CD14-positive monocyte (primary cell): ENCODE data around the gene PLXNA4. TPM values are rescaled to one million over a fixed set of nuclear protein-coding genes. Genes with fewer than 3 reads are reported as not detected.

Experiments
- DNase-seq, 3 donors: peaks; one replicate each; pipeline ENCODE4 v3.0.0-alpha.2; 2011 to 2022
- H2AFZ ChIP-seq: 2 replicates; pipeline ENCODE4 v1.6.0; 2012; ENCODE audit warnings: mild to moderate bottlenecking, low read depth, low read length, inconsistent platforms; ENCODE audit not compliant: insufficient read depth, poor library complexity, severe bottlenecking
- H3K27ac ChIP-seq, 2 donors: 1 replicate in 1 of 2; 2 replicates in 1 of 2; pipeline ENCODE4 v1.5.1; 2012 to 2013; ENCODE audit warnings: low read length in 2 of 2, control low read depth in 1 of 2, inconsistent platforms in 1 of 2, low read depth in 1 of 2, mild to moderate bottlenecking in 1 of 2
- H3K27me3 ChIP-seq, 2 donors: one replicate each; pipeline versions ENCODE4 v1.6.0 to v1.6.1; 2011 to 2013; ENCODE audit warnings: low read length in 2 of 2; ENCODE audit not compliant: control insufficient read depth in 2 of 2, insufficient read depth in 2 of 2
- H3K36me3 ChIP-seq, 2 donors: replicated peaks in 1 of 2; 1 replicate in 1 of 2; 2 replicates in 1 of 2; pipeline versions ENCODE4 v1.5.1 to v1.6.1; 2012 to 2013; ENCODE audit warnings: low read length in 2 of 2, control low read depth in 1 of 2, inconsistent platforms in 1 of 2, mild to moderate bottlenecking in 1 of 2; ENCODE audit not compliant: insufficient read depth in 2 of 2, control insufficient read depth in 1 of 2
- H3K4me1 ChIP-seq, 2 donors: 1 replicate in 1 of 2; 2 replicates in 1 of 2; pipeline versions ENCODE4 v1.5.1 to v1.6.1; 2012 to 2013; ENCODE audit warnings: low read length in 2 of 2, control low read depth in 1 of 2, inconsistent platforms in 1 of 2, mild to moderate bottlenecking in 1 of 2, moderate library complexity in 1 of 2; ENCODE audit not compliant: insufficient read depth in 2 of 2, control insufficient read depth in 1 of 2
- H3K4me2 ChIP-seq: replicated peaks from 2 replicates; pipeline ENCODE3; 2012; ENCODE audit warnings: low read length, moderate library complexity, mild to moderate bottlenecking; ENCODE audit not compliant: poor library complexity, severe bottlenecking; ENCODE audit errors: extremely low read depth
- H3K4me3 ChIP-seq, 3 experiments: fragments of 200-600 bp in 1 of 3; sonication (generic) in 1 of 3; replicated peaks in 1 of 3; 1 replicate in 2 of 3; 2 replicates in 1 of 3; pipeline ENCODE4 v1.5.1; 2011 to 2013; ENCODE audit warnings: low read length in 3 of 3, mild to moderate bottlenecking in 3 of 3, control low read depth in 2 of 3, low read depth in 2 of 3, inconsistent platforms in 1 of 3, moderate library complexity in 1 of 3
- H3K79me2 ChIP-seq: 2 replicates; pipeline ENCODE4 v1.6.0; 2012; ENCODE audit warnings: mild to moderate bottlenecking, control low read depth, inconsistent platforms, low read length, moderate library complexity; ENCODE audit not compliant: insufficient read depth
- H3K9ac ChIP-seq: 2 replicates; pipeline ENCODE4 v1.6.0; 2017; ENCODE audit warnings: low read length, mild to moderate bottlenecking; ENCODE audit not compliant: insufficient read depth, poor library complexity, severe bottlenecking
- H3K9me3 ChIP-seq, 2 donors: replicated peaks in 1 of 2; 1 replicate in 1 of 2; 2 replicates in 1 of 2; pipeline versions ENCODE4 v1.5.1 to v1.6.1; 2012 to 2013; ENCODE audit warnings: low read length in 2 of 2, control low read depth in 1 of 2; ENCODE audit not compliant: control insufficient read depth in 1 of 2, insufficient read depth in 1 of 2
- H4K20me1 ChIP-seq: 2 replicates; pipeline ENCODE4 v1.6.0; 2012; ENCODE audit warnings: mild to moderate bottlenecking, low read length, control low read depth, moderate library complexity; ENCODE audit not compliant: insufficient read depth
- H3K27ac Mint-ChIP-seq, 7 donors: one replicate each; pipeline ENCODE4 v1.8.0; 2020; ENCODE audit warnings: mild to moderate bottlenecking in 7 of 7, mixed read lengths in 7 of 7, moderate library complexity in 6 of 7, inconsistent platforms in 2 of 7
- H3K27me3 Mint-ChIP-seq, 3 donors: one replicate each; pipeline ENCODE4 v1.8.0; 2021 to 2022; ENCODE audit warnings: low read depth in 3 of 3, mild to moderate bottlenecking in 3 of 3, mixed read lengths in 3 of 3, moderate library complexity in 3 of 3, inconsistent platforms in 1 of 3
- H3K36me3 Mint-ChIP-seq, 2 donors: one replicate each; pipeline ENCODE4 v1.8.0; 2020; ENCODE audit warnings: mixed read lengths in 2 of 2, inconsistent platforms in 1 of 2, mild to moderate bottlenecking in 1 of 2
- H3K4me1 Mint-ChIP-seq: one replicate; pipeline ENCODE4 v1.8.0; 2020; ENCODE audit warnings: mild to moderate bottlenecking, mixed read lengths
- H3K4me3 Mint-ChIP-seq, 2 donors: one replicate each; pipeline ENCODE4 v1.8.0; 2020; ENCODE audit warnings: mild to moderate bottlenecking in 2 of 2, mixed read lengths in 2 of 2, moderate library complexity in 1 of 2
- H3K9me3 Mint-ChIP-seq, 7 donors: one replicate each; pipeline ENCODE4 v1.8.0; 2020 to 2022; ENCODE audit warnings: mixed read lengths in 7 of 7, mild to moderate bottlenecking in 6 of 7, moderate library complexity in 6 of 7, inconsistent platforms in 2 of 7
- WGBS: methylation state at CpG from one replicate; pipeline ENCODE4 v1.1.5; 2013; ENCODE audit warnings: missing lambda C conversion rate; ENCODE audit not compliant: insufficient coverage; 5-methylcytosine and 5-hydroxymethylcytosine counted together
- intact Hi-C, 2 donors: fragments of 100-400 bp; cut with micrococcal nuclease; formaldehyde crosslinking; loops; one replicate each; pipeline versions ENCODE4 v1.15.0 to v1.15.1; 2023
- polyA plus RNA-seq, 3 donors: library from polyadenylated mRNA; depleted of rRNA in 1 of 3; unstranded in 2 of 3; stranded (reverse) in 1 of 3; fragments of 300-500 nt in 2 of 3; fragments of >200 nt in 1 of 3; fragmentation: Illumina TruSeq in 2 of 3; gene quantifications; 1 replicate in 2 of 3; 2 replicates in 1 of 3; pipeline ENCODE4 v1.2.3, GENCODE V29; 2012 to 2021
- TF ChIP-seq, protein P1 (sequence below): fragments of 200-600 bp; IDR thresholded peaks from one replicate; pipeline ENCODE4 v1.8.0; 2022; ENCODE audit warnings: antibody characterized with exemption, mild to moderate bottlenecking

PLXNA4 gene
- polyA plus RNA-seq, 3 donors: not detected

DNA sequence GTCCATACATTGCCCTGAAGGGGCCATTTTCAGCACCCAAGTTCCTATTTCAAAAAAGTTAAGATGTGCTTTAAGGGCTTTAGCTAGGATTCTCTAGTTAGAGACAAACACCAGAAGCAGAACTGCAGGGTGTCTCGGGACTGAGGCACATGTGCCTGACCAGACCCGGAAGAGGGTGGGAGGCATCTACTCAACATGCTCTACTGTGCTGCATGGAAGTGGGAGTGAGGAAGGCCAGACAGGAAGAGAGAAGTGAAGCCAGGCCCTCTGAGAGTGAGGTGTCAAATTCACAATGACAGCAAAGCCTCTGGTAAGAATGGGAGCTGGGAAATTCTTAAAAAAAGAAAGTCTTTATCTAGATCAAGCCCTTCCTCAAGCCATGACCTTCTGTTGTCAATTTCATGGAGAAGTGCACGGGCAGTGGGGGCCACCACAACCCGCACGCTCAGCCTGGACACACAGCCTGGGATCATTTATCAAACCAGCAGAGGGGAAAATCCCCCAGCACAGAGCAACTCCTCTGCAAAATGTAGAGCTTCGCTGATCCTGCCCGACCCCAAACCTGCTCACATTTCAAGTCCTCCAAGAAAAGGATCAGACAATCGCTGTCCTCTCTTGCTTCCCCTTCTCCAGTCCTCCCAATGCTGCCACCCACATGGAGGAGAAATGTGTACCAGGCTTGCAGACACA, 38.7 kb downstream of the PLXNA4 start:
- H3K79me2 ChIP-seq: no peaks in the 10 kb centered on the region
- Mint-ChIP-seq H3K9me3 (peaks cover 0 to 2% (median 0%) of the 10 kb centered on the region in 7 donors), H3K36me3 (no peaks in the 10 kb centered on the region), H3K27ac (peak overlapping the region in 2 of 7 donors; percentile 58 to 79), H3K27me3 (peaks cover 2 to 12% (median 6%) of the 10 kb centered on the region in 3 donors), H3K4me3 (peak overlapping the region in 1 of 2 donors; percentile 62), H3K4me1 (peaks cover 29% of the 10 kb centered on the region)
- no peak overlapping the region for H3K4me2 ChIP-seq
- H3K36me3 ChIP-seq: no peaks in the 10 kb centered on the region
- intact Hi-C loops: no loop called here
- 84% methylated on average over 6 of the region's 8 CpGs for WGBS
- no peaks in the 10 kb centered on the region for H4K20me1 ChIP-seq
- DNase-seq: peak in 2 of 3 donors; percentile 8 to 32
- peak overlapping the region; percentile 11 for H2AFZ ChIP-seq
- no peak overlapping the region for H3K9ac ChIP-seq
- no peak overlapping the region for H3K4me3 ChIP-seq
- TF ChIP-seq, protein P1, sequence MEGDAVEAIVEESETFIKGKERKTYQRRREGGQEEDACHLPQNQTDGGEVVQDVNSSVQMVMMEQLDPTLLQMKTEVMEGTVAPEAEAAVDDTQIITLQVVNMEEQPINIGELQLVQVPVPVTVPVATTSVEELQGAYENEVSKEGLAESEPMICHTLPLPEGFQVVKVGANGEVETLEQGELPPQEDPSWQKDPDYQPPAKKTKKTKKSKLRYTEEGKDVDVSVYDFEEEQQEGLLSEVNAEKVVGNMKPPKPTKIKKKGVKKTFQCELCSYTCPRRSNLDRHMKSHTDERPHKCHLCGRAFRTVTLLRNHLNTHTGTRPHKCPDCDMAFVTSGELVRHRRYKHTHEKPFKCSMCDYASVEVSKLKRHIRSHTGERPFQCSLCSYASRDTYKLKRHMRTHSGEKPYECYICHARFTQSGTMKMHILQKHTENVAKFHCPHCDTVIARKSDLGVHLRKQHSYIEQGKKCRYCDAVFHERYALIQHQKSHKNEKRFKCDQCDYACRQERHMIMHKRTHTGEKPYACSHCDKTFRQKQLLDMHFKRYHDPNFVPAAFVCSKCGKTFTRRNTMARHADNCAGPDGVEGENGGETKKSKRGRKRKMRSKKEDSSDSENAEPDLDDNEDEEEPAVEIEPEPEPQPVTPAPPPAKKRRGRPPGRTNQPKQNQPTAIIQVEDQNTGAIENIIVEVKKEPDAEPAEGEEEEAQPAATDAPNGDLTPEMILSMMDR: no peak
- H3K9me3 ChIP-seq: no peaks in the 10 kb centered on the region
- peaks cover 0 to 3% of the 10 kb centered on the region in 2 donors for H3K27me3 ChIP-seq
- H3K4me1 ChIP-seq: peaks cover 25% of the 10 kb centered on the region in 2 donors
- H3K27ac ChIP-seq: no peak overlapping the region

DNA sequence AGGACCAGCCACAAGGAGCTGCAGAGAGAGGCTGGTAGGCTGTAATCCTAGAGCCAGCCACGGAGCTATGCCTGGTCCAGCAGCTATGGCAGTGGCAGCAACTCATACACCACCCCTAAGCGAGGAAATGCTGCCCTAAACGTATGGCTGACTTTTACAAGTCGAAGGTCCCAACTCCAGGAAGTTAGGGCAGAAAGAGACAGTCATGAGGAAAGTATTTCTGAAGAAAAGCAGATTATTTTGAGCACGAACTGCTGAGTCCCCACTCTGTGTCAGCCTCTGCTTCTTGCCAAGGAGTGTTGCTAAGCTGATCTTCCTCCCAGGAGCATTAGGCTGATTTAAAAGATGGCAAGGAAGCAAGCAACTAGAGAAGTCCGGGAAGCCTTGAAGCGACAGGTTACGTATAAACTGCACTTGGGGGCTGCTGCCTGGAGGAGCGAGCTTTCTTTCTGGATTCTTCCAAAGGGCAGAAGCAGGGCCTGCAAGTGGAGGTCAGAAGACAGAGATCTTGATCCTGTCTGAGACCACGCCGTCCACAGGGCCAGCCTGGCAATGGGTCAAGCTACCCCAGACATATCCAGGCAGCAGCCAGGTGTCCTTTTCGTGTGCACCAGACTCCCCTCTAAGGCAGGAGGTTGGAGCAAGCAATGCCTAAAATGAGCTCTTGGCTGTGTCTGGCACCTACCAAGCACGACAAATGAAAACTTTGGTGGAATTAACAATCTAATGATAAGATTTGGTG, 39.4 kb downstream of the PLXNA4 start:
- no peak overlapping the region for H3K4me3 Mint-ChIP-seq
- Histone ChIP-seq H2AFZ (no peak overlapping the region), H3K27ac (no peak overlapping the region), H3K27me3 (peaks cover 0 to 3% of the 10 kb centered on the region in 2 donors), H3K9ac (no peak overlapping the region), H3K4me2 (no peak overlapping the region), H3K36me3 (no peaks in the 10 kb centered on the region), H3K9me3 (no peaks in the 10 kb centered on the region), H3K4me1 (peaks cover 32 to 33% of the 10 kb centered on the region in 2 donors), H3K4me3 (no peak overlapping the region), H3K79me2 (no peaks in the 10 kb centered on the region), H4K20me1 (no peaks in the 10 kb centered on the region)
- peaks cover 0 to 2% (median 0%) of the 10 kb centered on the region in 7 donors for H3K9me3 Mint-ChIP-seq
- TF ChIP-seq, protein P1: no peak
- peaks cover 37% of the 10 kb centered on the region for H3K4me1 Mint-ChIP-seq
- H3K27me3 Mint-ChIP-seq: peaks cover 2 to 9% (median 5%) of the 10 kb centered on the region in 3 donors
- WGBS: 98% methylated on average over 9 of the region's 13 CpGs
- no peak for DNase-seq
- intact Hi-C loops: no loop called here
- H3K36me3 Mint-ChIP-seq: no peaks in the 10 kb centered on the region
- H3K27ac Mint-ChIP-seq: peak overlapping the region in 1 of 7 donors; percentile 47
